Amniotic stem cell (primary cell): Measurements from ENCODE around the gene DGKH.
"Not testable (repeated sequence)": the region's sequence is repeated elsewhere in the genome, so short reads cannot be mapped to it uniquely, and the experiment has no call there.

Source experiments
- DNase-seq: peaks from one replicate; lab custom pipeline; 2025; lab: John Stamatoyannopoulos, UW

DGKH gene

DNA sequence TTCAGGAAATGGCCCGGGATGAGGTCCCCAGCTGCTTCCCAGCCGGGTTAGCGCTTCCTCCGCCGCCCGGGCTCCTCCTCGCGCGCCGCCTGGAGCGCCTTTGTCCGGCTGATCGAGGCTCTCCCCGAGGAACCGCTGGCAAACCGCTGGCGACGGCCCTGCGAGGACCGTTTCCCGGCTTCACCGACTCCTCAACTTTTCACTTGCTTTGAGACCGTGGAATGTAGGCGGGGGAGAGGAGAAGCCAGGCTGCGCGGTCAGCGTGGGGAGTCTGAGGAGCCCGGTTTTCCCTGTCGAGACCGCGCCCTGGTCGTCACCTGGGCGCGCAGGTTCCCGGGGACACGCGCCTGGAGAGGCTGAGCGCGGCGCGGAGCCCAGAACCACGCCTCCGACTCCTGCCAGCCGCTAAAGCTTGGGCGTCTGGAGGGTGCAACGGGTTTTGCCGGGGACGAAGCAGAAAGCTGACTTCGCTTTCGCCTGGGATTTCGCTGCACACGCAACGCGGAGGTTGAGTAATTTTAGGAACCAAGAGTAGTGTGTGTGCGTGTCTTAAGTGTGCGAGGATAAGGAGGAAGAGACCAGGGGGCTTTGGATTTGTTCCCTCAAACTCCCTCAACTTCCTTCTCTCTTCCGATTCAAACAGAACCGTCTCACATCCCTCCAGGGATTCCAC lies 7.3 kb upstream of the DGKH start:
- peak; percentile 28 for DNase-seq

DNA sequence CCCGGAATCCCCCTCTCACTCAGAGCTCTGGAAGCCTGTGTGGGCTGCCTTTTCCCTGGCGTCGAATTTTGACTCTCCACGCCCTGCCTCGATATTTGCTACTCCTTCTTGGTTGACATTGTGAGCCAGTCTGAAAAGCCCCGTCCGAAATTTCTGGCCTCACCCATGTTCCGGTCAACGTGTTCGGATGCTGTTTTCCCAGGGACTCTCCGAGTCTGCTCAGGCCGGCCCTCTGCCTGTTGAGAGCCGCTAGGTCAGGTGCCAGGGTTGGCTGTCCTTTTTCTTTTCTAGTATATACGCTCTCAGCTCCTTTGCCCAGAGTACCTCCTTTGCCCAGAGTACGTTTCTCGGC lies 6.8 kb upstream of the DGKH start:
- DNase-seq: peak; percentile 65

DNA sequence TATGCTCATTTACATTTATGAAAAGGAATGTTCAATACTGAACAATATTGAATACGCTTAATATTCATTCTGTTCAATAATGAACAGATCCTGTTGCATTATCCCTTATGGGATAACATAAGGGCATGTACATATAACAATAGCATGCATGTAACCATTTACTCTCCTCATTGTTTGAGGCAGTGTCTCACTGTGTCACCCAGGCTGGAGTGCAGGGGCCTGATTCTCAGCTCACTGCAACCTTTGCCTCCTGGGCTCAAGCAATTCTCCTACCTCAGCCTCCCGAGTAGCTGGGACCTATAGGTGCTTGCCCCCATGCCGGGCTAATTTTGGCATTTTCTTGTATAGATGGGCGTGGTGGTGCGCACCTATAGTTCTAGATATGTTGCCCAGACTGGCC lies 4.8 kb upstream of the DGKH start:
- DNase-seq: no peak

DNA sequence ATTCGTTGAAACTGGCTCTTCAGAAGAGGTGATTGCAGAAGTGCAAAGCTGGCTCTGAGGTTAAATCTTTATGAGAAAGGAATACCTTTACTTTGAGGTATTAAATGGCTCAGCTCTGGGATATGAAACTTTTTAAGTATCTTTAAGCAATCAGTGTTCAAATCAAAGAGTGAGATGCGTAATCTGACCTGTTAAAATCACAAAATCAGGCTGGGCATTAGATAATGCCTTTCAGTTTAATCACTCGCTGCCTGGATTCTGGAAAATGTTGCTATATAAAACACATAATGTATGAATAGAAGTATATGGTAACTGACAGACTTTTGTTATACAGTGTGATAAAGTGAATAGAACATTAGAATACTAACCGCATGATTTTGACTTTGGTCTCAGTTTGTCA lies 2.0 kb upstream of the DGKH start:
- DNase-seq: no peak

DNA sequence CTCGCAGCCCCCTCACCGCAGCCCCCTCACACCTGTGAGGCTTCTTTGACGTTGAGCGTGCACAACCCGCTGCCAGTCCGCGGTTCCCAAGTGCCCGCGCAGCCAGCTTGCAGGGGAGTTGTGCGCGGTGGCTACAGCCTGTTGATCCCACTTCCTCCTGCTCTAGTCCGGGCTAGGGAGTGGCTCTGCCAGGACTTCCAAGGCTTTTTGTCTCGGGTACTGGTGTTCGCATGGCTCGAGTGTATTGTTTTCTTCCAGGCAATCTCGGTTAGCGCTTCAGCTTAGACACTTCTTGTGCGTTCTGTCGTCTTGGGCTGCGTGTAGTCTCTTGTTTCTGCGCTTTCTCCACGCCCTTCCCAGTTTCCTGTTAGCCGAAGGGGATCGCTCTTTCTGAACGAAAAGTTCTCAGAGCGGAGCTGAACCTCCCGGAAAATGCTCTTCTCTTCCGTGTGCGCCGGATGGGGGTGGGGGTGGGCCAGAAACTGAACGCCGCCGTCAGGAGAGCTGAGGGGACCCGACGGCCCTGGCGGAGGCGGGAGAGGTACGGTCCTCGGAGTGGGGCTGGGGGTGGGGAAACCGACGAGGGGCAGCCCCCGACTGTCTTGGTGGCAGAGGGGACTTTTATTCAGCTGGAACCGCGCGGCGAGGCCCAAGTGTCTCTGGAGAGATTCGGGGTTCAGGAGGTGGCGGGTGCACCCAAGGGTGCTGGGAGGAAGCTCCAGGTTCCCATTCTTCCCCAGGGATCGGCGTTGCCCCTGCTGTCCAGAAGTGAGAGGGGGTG lies 697 bp upstream of the DGKH start:
- DNase-seq: peak; percentile 42

DNA sequence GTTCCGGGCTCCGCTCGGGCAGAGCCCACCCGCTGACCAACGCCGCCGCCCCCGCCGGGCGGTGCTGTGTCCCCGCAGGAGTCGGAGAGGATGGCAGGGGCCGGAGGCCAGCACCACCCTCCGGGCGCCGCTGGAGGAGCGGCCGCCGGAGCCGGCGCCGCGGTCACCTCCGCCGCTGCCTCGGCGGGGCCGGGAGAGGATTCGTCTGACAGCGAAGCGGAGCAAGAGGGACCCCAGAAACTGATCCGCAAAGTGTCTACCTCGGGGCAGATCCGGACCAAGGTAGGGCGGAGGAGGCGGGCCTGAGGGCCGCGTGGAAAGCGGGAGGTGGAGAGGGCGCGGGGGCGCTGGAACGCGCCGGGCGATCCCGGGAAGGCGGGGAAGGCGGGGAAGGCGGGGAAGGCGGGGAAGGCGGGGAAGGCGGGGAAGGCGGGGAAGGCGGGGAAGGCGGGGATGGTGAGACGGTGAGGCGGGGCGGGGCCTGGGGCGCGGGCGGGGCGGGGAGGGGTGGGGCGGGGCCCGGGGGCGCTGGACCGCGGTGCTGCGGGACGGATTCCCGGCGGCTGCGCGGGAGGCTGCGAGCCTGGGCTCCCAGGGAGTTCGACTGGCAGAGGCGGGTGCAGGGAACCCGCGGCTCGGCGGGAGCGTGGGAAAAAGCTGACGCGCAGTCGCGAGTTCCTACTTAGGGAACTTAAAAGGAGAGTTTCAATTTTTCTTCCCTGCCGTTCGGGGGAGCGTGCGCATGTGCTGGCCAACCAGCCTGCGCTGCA lies 421 bp downstream of the DGKH start:
- peak; percentile 40 for DNase-seq

DNA sequence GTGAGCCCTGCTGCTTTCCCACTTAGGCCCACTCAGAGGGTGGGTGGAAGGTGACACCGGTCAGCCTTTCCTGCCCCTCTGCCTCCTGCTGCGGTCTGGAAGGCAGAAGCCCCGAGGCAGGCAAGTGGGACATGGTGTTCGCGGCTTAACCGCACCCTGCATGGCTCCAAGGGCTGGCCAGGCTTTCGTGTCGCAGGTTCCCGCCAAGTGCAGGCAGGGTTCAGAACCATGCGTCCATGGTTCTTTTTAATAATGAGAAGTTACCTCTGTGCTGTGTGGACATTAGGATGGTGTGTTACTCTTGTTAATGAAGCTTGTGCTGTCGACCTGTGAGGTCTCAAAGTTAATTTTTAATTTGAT lies 986 bp downstream of the DGKH start:
- DNase-seq: no peak

DNA sequence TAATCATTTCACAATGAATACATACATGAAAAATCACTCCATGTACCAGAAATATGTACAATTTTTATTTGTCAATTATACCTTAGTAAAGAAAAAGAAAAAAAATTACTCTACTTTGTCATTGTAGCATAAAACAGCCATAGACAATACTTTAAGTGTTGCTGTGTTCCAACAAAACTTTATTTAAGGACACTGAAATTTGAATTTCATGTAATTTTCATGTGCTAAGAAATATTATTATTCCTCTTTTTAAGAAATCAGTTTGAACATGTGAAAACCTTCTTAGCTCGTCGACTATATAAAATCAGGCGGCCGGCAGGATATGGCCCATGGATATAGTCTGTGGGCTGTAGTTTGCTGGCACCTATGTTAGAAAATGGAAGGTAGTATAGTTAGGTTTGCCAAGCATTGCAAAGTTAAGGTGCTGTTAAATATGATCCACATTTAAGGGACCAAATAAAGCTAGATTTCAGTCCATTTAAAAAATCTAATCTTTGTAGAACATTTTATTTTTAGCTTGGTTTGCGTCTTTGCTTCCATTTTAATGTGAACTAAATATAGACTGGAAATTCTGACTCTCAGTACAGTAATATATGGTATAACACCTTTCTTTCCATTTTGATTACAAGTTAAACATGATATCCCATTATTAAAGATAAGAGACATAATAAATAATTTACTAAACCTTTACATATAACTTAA lies 6.5 kb downstream of the DGKH start:
- no peak for DNase-seq

DNA sequence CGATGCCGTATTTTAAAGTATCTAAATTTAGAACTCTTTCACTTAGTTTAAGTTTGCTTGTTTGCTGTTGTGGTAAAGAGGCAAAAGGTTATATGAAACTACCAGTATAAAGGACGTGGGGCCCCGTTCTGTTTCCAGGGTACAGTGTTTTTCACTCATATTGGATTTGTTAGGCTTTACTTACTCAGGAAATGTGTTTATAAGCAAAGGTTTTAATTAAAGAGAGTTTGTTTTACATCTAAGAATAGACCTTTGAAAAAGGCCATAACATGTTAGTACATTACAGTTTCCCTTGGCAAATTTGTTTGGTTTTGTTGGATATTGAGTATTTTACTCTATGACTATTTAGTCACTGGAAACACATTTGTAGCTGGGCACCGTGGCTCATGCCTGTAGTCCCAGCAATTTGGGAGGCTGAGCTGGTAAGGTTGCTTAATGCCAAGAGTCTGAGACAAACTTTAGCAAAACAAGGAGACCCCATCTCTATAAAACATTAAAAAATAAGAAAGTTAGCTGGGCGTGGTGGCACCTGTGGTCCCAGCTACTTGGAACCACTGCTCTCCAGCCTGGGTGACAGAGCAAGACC lies 7.1 kb downstream of the DGKH start:
- no peak for DNase-seq

DNA sequence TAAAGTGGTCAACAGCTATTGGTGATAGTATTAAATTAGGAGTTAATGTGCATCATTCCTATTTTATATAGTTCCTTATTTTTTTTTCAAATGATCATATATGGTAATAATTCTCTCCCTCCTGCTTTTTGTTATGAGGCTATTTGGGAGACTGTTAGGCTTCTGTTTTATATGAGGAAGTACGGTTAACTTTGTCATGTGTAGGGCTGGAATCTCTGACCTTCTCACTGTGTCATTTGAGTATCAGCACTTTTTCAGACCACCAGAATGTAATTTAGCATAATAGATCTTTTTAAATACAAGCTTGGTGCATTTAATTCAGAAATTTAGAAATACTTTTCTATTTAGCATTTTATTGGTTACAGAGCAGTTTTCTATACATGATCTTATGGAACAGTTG lies 7.7 kb downstream of the DGKH start:
- no peak for DNase-seq

DNA sequence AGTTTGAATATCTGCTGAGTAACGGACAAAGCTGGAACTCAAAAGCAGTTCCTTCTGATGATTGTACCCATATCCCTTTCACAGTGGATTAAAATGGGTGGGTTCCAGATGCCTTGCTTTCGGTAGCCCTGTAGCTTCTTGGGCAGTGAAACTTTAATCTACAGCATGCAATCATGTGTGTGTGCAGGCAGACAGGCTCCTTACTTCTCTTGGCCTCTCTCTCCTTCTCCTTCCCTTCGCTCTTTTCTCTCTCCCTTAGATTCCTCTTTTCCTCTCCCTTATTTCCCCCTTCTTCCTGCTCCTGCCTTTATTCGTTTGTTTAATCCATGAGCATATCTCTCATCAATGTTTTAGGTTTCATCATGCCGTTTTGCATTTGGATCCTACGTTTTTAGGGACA lies 8.1 kb downstream of the DGKH start:
- no peak for DNase-seq

DNA sequence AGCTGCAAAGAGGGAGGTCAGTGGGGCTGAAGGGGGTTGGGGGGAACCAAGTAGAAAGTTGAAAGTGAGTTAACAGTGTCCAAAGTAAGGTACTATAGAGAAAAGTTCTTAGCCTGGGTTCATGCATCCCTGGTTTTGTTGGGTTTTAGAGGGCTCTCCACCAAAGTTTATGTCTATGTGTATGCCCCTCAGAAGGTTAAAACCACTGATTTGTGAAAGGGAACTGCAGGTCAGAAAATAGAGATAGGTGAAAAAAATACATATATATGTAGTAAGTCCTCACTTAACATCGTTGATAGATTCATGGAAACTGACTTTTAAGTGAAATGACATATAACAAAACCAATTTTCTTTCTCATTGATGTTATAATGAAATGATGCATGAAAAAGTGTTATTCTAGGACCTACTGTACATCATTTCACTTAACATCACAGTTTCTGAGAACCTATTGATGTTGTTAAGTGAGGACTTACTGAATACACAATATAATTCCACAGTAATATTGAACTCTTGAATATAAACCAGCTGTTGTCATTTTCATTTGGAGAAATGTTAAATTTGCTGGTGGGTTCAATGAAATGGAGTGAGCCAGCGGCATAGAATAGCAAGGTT lies 9.6 kb downstream of the DGKH start:
- DNase-seq: no peak

DNA sequence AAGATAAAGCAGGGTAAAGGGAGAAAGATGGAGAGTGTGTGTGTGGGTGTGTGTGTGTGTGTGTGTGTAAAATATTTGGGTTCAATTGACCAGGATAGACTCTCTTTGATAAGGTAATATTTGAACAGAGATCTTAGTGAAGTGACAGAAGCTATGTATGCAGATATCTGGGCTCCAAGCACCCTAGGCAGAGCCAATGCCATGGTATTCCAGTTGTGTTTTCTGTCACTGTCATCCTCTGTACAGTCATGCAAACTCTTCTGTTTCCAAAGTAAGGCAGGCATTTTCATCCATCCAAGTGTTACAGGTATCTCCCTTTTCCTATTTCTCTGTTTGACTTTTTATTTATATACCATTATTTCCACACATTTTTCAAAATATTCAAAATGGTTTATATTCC lies 13.5 kb downstream of the DGKH start:
- no peak for DNase-seq

DNA sequence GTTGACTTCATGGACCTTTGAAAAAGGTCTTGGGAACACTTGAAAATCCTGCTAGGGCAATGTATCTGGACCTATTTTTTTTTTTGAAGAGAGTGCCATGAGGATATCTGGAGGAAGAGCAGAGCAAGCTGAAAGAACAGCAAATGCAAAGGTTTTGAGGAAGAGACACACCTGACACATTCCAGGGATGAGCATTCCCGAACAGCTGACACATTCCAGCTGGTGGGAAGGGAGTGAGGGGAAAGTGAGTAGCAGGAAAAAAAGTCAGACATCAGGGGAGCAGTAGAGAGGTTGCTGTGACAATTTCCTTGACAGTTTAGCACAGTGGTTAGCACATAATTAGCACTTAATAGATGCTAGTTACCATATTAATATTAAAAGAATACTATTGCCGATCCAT lies 14.7 kb downstream of the DGKH start:
- DNase-seq: no peak

DNA sequence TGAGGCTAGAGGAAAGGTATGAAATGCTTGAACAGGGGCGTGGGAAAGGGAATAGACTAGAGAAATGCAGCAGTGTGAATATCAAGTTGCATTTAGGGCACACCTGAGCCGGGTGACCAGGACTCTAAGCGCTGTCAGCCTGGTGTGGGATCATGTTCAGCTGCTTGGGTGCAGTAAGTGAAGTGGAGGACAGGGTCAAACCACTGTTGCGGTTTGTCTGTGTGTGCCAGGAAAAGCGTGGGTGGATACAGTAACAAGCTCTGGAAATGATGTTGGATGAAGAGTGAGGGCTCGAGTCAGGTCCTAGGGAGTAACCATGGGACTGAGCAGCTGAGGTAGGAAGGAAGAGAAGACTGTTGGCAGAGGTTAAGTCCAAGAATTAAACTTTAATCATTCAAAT lies 15.8 kb downstream of the DGKH start:
- peak; percentile 26 for DNase-seq

DNA sequence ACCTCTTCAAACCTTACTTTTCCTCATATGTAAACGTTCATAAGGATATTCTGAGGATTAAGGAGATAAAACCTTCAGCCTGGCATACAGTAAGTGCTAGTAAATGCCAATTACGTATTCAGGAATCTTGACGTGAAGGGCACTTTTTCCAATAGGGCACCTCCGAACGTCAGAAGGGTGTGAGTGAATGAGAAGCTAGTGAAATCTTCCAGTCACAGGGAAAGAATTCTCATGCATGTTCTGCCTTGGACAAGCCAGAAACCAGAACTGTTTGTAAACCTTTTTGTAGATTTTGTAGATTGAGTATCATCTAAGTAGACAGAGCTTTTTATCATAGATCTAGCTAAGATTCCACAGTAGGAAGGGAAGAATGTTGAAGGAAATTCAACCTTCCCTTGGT lies 16.5 kb downstream of the DGKH start:
- no peak for DNase-seq

DNA sequence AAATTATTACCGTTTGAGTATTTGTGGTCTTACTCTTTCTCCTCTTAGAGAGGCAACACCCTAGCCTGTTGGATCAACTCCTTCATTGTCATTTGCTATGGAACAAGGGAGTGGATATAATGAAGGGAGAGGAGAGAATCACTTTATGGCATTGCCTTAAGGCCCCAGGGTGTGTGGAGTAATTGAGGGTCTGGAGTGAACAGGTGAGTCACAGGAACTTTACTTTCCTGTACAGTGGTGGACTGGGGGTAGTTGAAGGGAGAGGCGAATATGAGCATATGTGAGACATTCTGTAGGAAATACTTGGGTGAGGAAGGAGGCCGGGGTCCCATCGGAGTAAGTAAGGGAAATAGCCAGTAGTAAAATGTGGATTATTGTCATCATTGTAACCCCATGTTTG lies 17.0 kb downstream of the DGKH start:
- no peak for DNase-seq

DNA sequence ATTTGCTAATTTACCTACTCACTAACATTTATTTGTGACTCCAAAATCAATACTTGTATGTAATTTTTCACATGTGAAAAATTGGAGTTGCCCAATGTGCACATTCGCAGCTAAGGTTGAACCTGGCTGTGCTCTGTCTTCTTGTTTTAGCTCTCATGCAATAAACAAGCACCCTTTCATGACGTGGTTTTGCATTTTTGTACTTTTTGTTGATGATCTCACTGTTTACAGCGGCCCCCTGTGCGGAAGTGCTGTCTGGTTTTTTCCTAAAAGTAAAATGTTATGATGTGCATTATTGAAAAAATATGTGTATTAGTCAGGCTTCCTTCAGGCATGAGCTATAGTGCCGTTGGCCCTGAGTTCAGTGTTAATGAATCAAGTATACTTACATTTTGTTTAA lies 18.1 kb downstream of the DGKH start:
- DNase-seq: peak; percentile 82

DNA sequence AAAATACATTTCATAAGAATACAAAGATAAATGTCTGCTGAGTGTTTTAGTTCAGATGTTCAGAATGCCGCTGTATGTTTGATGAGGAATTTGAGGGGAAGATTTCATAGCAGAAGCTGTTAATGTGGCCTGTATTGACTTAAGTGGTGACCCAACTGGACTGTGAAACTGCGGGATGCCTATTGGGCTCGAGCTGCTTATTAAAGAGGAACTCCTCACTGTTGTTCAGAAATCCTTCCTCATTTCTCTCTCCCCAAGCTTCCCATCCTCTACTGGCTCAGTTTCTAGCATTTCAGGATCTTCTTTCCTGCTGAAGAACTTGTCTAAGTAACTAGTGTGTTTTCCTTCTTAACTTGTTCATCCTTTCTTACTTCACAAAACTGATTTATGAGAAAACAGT lies 20.4 kb downstream of the DGKH start:
- DNase-seq: no peak

DNA sequence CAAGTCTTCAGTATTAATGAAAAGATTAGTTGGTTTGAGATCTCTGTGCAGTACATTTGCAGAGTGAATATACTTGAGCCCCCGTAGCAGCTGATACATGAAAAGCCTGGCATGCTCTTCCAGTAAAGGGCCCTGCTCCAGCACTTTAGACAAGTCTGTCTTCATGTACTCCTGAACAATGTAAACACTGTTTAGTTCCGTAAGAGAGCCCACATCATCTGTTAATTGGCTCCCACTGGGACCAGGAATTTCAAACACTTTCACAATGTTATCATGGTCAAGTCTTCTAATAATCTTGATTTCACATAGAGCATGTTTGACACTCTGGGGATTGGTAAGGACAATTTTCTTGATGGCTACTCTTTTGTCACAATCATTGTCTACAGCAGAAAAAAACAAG lies 22.2 kb downstream of the DGKH start:
- DNase-seq: not testable (repeated sequence)

DNA sequence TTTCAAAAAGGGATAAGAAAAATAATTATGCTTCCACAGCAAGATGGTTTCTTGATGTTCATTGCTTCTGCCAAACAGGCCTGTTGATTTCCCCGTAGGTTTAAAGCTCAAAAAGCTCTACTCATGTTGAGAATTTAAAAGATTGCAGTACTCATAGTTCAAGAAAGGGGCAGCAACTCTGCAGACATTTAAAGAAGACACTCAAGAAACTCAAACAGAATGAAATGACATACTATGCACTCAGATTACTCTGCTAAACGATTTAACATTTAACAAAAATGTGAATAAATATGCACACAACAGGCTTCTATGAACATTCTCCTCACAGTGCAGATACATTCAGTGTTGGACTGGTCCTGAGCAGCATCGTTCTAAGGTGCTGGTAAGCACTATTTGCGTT lies 22.7 kb downstream of the DGKH start:
- DNase-seq: not testable (repeated sequence)
